HepG2 (cell line): ENCODE measurements around the gene ZNF853. TPM values are rescaled to one million over a fixed set of nuclear protein-coding genes. Genes with fewer than 3 reads are reported as not detected.

Experiments used
- ATAC-seq: fragments of 200-7000 bp; cut with Tn5 transposase; 3 replicates; pipeline ENCODE4 v1.9.1; 2020; ENCODE audit warnings: mild to moderate bottlenecking, moderate library complexity
- BruUV-seq: library from RNA; stranded (reverse); fragments of 400-500 nt; replicated peaks from 2 replicates; lab custom pipeline; 2021; lab: Mats Ljungman, UMichigan
- CTCF ChIA-PET: fragments of 300-600 bp; formaldehyde crosslinking; extraction: SDS; loops from one replicate; lab custom pipeline; 2021; ENCODE audit warnings: low total read pairs, inconsistent platforms, low intra/inter-chr PET ratio; lab: Yijun Ruan, JAX
- POLR2A ChIA-PET: fragments of 350-600 bp; sonication (Branson Sonifier 250); formaldehyde crosslinking; loops from one replicate; lab custom pipeline; 2020; ENCODE audit warnings: antibody characterized with exemption, inconsistent platforms; lab: Yijun Ruan, JAX
- DNase-seq: peaks from one replicate; pipeline ENCODE4 v3.0.0-alpha.2; 2015; ENCODE audit warnings: low spot score
- FAIRE-seq: peaks from 3 replicates; lab custom pipeline; 2011; peaks lifted over from hg19 to GRCh38; lab: Jason Lieb, UNC
- H2AFZ ChIP-seq: one replicate; pipeline ENCODE4 v1.6.1; 2011; ENCODE audit warnings: low read length, inconsistent platforms
- H3K27ac ChIP-seq: fragments of 300-600 bp; 3 replicates; pipeline ENCODE4 v1.8.0; 2011; ENCODE audit warnings: mixed run types, mild to moderate bottlenecking, mixed read lengths, low read length, inconsistent platforms; ENCODE audit not compliant: insufficient read depth; ENCODE audit errors: extremely low read length
- H3K27me3 ChIP-seq, 2 experiments: fragments of 200-600 bp in 1 of 2; 2 replicates in 1 of 2; 3 replicates in 1 of 2; pipeline versions ENCODE4 v1.6.0 to v1.8.0; 2011; ENCODE audit warnings: low read length in 2 of 2, mild to moderate bottlenecking in 2 of 2, moderate library complexity in 2 of 2, inconsistent platforms in 1 of 2; ENCODE audit not compliant: insufficient read depth in 2 of 2, control insufficient read depth in 1 of 2
- H3K36me3 ChIP-seq, 2 experiments: fragments of 200-600 bp in 1 of 2; replicated peaks in 1 of 2; 2 replicates in 1 of 2; 3 replicates in 1 of 2; pipeline versions ENCODE4 v1.5.1 to v1.8.0; 2011; ENCODE audit warnings: low read length in 2 of 2, inconsistent platforms in 1 of 2; ENCODE audit not compliant: insufficient read depth in 2 of 2, control insufficient read depth in 1 of 2
- H3K4me1 ChIP-seq: 2 replicates; pipeline ENCODE4 v1.5.1; 2012; ENCODE audit warnings: low read length, inconsistent platforms; ENCODE audit not compliant: insufficient read depth
- H3K4me2 ChIP-seq: 2 replicates; pipeline ENCODE4 v1.6.0; 2011; ENCODE audit warnings: low read depth, low read length, inconsistent platforms
- H3K4me3 ChIP-seq, 3 experiments: fragments of 200-600 bp in 1 of 3; sonication (generic), shearing (Covaris generic) in 1 of 3; replicated peaks in 1 of 3; 2 replicates each; pipeline ENCODE4 v1.5.1; 2011 to 2016; ENCODE audit warnings: low read length in 3 of 3, inconsistent platforms in 2 of 3, low read depth in 2 of 3, mild to moderate bottlenecking in 2 of 3, control low read depth in 1 of 3, mixed read lengths in 1 of 3; ENCODE audit not compliant: insufficient read depth in 1 of 3
- H3K79me2 ChIP-seq: one replicate; pipeline ENCODE4 v1.6.1; 2011; ENCODE audit warnings: low read length, inconsistent platforms; ENCODE audit not compliant: insufficient read depth
- H3K9ac ChIP-seq: 2 replicates; pipeline ENCODE4 v1.6.0; 2011; ENCODE audit warnings: mild to moderate bottlenecking, low read depth, low read length, inconsistent platforms; ENCODE audit not compliant: insufficient read depth
- H3K9me3 ChIP-seq: 2 replicates; pipeline ENCODE4 v1.5.1; 2012; ENCODE audit warnings: mild to moderate bottlenecking, low read length
- H4K20me1 ChIP-seq: 2 replicates; pipeline ENCODE4 v1.6.0; 2011; ENCODE audit warnings: inconsistent platforms, mild to moderate bottlenecking, low read length, moderate library complexity; ENCODE audit not compliant: insufficient read depth
- BHLHE40 ChIP-seq: IDR thresholded peaks from 2 replicates; pipeline ENCODE4 v1.6.1; 2011; ENCODE audit warnings: low read length, improper control_type of control experiment
- CEBPG ChIP-seq: IDR thresholded peaks from 2 replicates; pipeline ENCODE4 v1.6.1; 2016
- EEA1 ChIP-seq: sonication (generic); formaldehyde crosslinking; IDR thresholded peaks from 2 replicates; pipeline ENCODE4 v1.5.1; 2020; ENCODE audit warnings: mild to moderate bottlenecking, missing genetic modification reagents, borderline replicate concordance
- FOXA1 ChIP-seq, 2 experiments: fragments of 450-650 bp in 1 of 2; sonication (generic) in 1 of 2; formaldehyde crosslinking in 1 of 2; IDR thresholded peaks; 2 replicates each; pipeline versions ENCODE4 v1.4.0 to v1.6.1; 2016 to 2020; ENCODE audit warnings: missing genetic modification reagents in 1 of 2
- GATA4 ChIP-seq: sonication (generic); IDR thresholded peaks from 2 replicates; pipeline ENCODE4 v1.6.1; 2016; ENCODE audit warnings: antibody characterized with exemption, low read depth, borderline replicate concordance
- NR0B2 ChIP-seq: sonication (generic); formaldehyde crosslinking; IDR thresholded peaks from 2 replicates; pipeline ENCODE4 v1.4.0; 2020; ENCODE audit warnings: mild to moderate bottlenecking, missing genetic modification reagents
- PAX8 ChIP-seq: sonication (generic); formaldehyde crosslinking; IDR thresholded peaks from 2 replicates; pipeline ENCODE4 v1.8.0; 2022; ENCODE audit warnings: mild to moderate bottlenecking, missing genetic modification reagents, borderline replicate concordance
- STAT5B ChIP-seq: sonication (generic); formaldehyde crosslinking; IDR thresholded peaks from 2 replicates; pipeline ENCODE4 v1.4.0; 2020; ENCODE audit warnings: missing genetic modification reagents
- ZKSCAN1 ChIP-seq: fragments of 150-350 bp; IDR thresholded peaks from 2 replicates; pipeline ENCODE4 v1.6.1; 2014; ENCODE audit warnings: low read length
- ZNF30 ChIP-seq: sonication (generic); formaldehyde crosslinking; IDR thresholded peaks from 2 replicates; pipeline ENCODE4 v1.5.0; 2020; ENCODE audit warnings: mild to moderate bottlenecking, missing genetic modification reagents
- ZNF563 ChIP-seq: sonication (generic); formaldehyde crosslinking; IDR thresholded peaks from 2 replicates; pipeline ENCODE4 v1.8.0; 2022; ENCODE audit warnings: mild to moderate bottlenecking, moderate library complexity, missing genetic modification reagents
- ZNF564 ChIP-seq: sonication (generic); formaldehyde crosslinking; IDR thresholded peaks from 2 replicates; pipeline ENCODE4 v1.8.1; 2023; ENCODE audit warnings: mild to moderate bottlenecking, missing genetic modification reagents
- ZNF569 ChIP-seq: sonication (generic); formaldehyde crosslinking; IDR thresholded peaks from 2 replicates; pipeline ENCODE4 v1.5.0; 2020; ENCODE audit warnings: mild to moderate bottlenecking, missing genetic modification reagents, moderate library complexity, borderline replicate concordance
- ZNF598 ChIP-seq: sonication (generic); formaldehyde crosslinking; IDR thresholded peaks from 2 replicates; pipeline ENCODE4 v1.5.1; 2020; ENCODE audit warnings: mild to moderate bottlenecking, missing genetic modification reagents, borderline replicate concordance
- ZNF777 ChIP-seq: sonication (generic); formaldehyde crosslinking; IDR thresholded peaks from 2 replicates; pipeline ENCODE4 v1.4.0; 2020; ENCODE audit warnings: missing genetic modification reagents
- ZNF891 ChIP-seq: sonication (generic); formaldehyde crosslinking; IDR thresholded peaks from 2 replicates; pipeline ENCODE4 v1.5.0; 2020; ENCODE audit warnings: mild to moderate bottlenecking, missing genetic modification reagents
- ZSCAN31 ChIP-seq: sonication (generic); formaldehyde crosslinking; IDR thresholded peaks from 2 replicates; pipeline ENCODE4 v1.5.0; 2020; ENCODE audit warnings: low read depth, mild to moderate bottlenecking, missing genetic modification reagents
- WGBS: methylation state at CpG from one replicate; pipeline ENCODE4 v1.1.6; 2017; ENCODE audit warnings: low lambda C conversion rate; 5-methylcytosine and 5-hydroxymethylcytosine counted together
- in situ Hi-C: cut with HindIII; loops from 2 replicates; pipeline ENCODE4 v1.10.0; 2017; ENCODE audit warnings: low pct_unique_long_range_greater_than_20kb; ENCODE audit not compliant: extremely low pct_ligation_motif_present
- intact Hi-C: fragments of 100-400 bp; cut with micrococcal nuclease; formaldehyde crosslinking; loops from one replicate; pipeline ENCODE4 v1.10.0; 2022; ENCODE audit not compliant: unreplicated experiment
- polyA plus RNA-seq, 8 experiments: library from polyadenylated mRNA; depleted of rRNA in 3 of 8; stranded (reverse) in 7 of 8; unstranded in 1 of 8; fragments of >200 nt; fragmentation: Illumina TruSeq in 4 of 8; extraction: Trizol in 4 of 8; gene quantifications; 2 replicates each; pipeline versions ENCODE4 v1.2.1 to v1.2.3, GENCODE V29; 2011 to 2016; ENCODE audit warnings: low read depth in 4 of 8, missing spikeins in 1 of 8, mixed read lengths in 1 of 8; ENCODE audit not compliant: insufficient read depth in 1 of 8
- total RNA-seq, 5 experiments: library from RNA; depleted of rRNA; stranded (reverse); fragments of >200 nt; fragmentation: Illumina TruSeq; extraction: Trizol; gene quantifications; 2 replicates each; pipeline ENCODE4 v1.2.3, GENCODE V29; 2016; ENCODE audit warnings: low read depth in 1 of 5
- TF ChIP-seq, protein P1 (sequence below): IDR thresholded peaks from 2 replicates; pipeline ENCODE4 v1.6.1; 2016; ENCODE audit warnings: low read depth, control low read depth
- TF ChIP-seq, protein P2 (sequence below): sonication (generic); formaldehyde crosslinking; IDR thresholded peaks from 2 replicates; pipeline ENCODE4 v1.5.1; 2020; ENCODE audit warnings: mild to moderate bottlenecking, missing genetic modification reagents, borderline replicate concordance
- TF ChIP-seq, protein P3 (sequence below): IDR thresholded peaks from 2 replicates; pipeline ENCODE4 v1.6.1; 2016; ENCODE audit warnings: control low read depth

Gene ZNF853
- total and polyA plus RNA-seq, 2 of the 13 experiments (the other 11 are each of a cell fraction or from before 2014, with no cell fraction given) = 2.1 to 6.2 TPM

- ChIA-PET POLR2A (interaction anchor here (0.7 to 5.1 kb wide), 5 partner anchors 14 to 117 kb away, joined by 3 to 105 read pairs (median 4); partner anchors contain the start of genes ZDHHC4 and ZNF12), CTCF (interaction anchor here (0.7 to 1.4 kb wide), 4 partner anchors 11 to 73 kb away, joined by 3 to 4 read pairs (median 4); no protein-coding TSS in a partner anchor)
- ATAC-seq (peak; percentile 85), FAIRE-seq (no peak), DNase-seq (peak; percentile 51)
- Histone ChIP-seq H3K27me3 (no peaks in the 10 kb centered on the region), H3K9ac (peak within 1 kb of the TSS; percentile 88), H3K4me3 (peak within 1 kb of the TSS; percentile 88 to 97 (median 96)), H3K79me2 (peaks cover 11% of the 10 kb centered on the region), H3K9me3 (no peaks in the 10 kb centered on the region), H3K36me3 (peaks cover 10 to 32% of the 10 kb centered on the region in 2 experiments; a peak in 4 of 5 replicates), H4K20me1 (no peaks in the 10 kb centered on the region), H3K27ac (peak within 1 kb of the TSS; percentile 75), H3K4me2 (peak within 1 kb of the TSS; percentile 85), H2AFZ (no peak within 1 kb of the TSS), H3K4me1 (peaks cover 33% of the 10 kb centered on the region)
- in situ Hi-C loops = no loop called here
- intact Hi-C loops = loop anchor here (2.0 to 10.0 kb wide), 2 partner anchors 13 to 115 kb away; partner anchors contain the start of genes ZDHHC4 and ZNF12
- TSS peak; percentile 38 for BruUV-seq
- WGBS = 2% methylated on average over 21 of the region's 107 CpGs
- TF ChIP-seq ZNF891 (CRISPR knock-in tag) (peak; percentile 38; the same call in 1 of the 2 replicates), ZNF30 (CRISPR knock-in tag) (no peak), STAT5B (CRISPR knock-in tag) (no peak), ZNF563 (CRISPR knock-in tag) (peak; percentile 31), PAX8 (CRISPR knock-in tag) (no peak), ZNF777 (CRISPR knock-in tag) (peak; percentile 62; the same call in 1 of the 2 replicates), FOXA1 (IDR thresholded peaks at IDR 0.05) (no peak), FOXA1 (CRISPR knock-in tag; IDR thresholded peaks at IDR 0.05) (no peak), ZSCAN31 (peak; percentile 62; the same call in 1 of the 2 replicates), ZNF564 (CRISPR knock-in tag) (no peak), NR0B2 (CRISPR knock-in tag) (no peak), ZKSCAN1 (no peak), GATA4 (no peak), EEA1 (CRISPR knock-in tag) (no peak), BHLHE40 (peak; percentile 27; the same call in 1 of the 2 replicates), ZNF569 (no peak), ZNF598 (CRISPR knock-in tag) (no peak), CEBPG (CRISPR knock-in tag) (no peak)
- TF ChIP-seq, protein P1, sequence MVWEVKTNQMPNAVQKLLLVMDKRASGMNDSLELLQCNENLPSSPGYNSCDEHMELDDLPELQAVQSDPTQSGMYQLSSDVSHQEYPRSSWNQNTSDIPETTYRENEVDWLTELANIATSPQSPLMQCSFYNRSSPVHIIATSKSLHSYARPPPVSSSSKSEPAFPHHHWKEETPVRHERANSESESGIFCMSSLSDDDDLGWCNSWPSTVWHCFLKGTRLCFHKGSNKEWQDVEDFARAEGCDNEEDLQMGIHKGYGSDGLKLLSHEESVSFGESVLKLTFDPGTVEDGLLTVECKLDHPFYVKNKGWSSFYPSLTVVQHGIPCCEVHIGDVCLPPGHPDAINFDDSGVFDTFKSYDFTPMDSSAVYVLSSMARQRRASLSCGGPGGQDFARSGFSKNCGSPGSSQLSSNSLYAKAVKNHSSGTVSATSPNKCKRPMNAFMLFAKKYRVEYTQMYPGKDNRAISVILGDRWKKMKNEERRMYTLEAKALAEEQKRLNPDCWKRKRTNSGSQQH (CRISPR knock-in tag) = 0 out of 2 replicates have a peak, but pooled peaks have one; percentile 13
- TF ChIP-seq, protein P2, sequence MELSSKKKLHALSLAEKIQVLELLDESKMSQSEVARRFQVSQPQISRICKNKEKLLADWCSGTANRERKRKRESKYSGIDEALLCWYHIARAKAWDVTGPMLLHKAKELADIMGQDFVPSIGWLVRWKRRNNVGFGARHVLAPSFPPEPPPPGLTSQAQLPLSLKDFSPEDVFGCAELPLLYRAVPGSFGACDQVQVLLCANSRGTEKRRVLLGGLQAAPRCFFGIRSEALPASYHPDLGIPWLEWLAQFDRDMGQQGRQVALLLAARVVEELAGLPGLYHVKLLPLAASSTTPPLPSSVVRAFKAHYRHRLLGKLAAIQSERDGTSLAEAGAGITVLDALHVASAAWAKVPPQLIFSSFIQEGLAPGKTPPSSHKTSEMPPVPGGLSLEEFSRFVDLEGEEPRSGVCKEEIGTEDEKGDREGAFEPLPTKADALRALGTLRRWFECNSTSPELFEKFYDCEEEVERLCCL = no peak
- TF ChIP-seq, protein P3, sequence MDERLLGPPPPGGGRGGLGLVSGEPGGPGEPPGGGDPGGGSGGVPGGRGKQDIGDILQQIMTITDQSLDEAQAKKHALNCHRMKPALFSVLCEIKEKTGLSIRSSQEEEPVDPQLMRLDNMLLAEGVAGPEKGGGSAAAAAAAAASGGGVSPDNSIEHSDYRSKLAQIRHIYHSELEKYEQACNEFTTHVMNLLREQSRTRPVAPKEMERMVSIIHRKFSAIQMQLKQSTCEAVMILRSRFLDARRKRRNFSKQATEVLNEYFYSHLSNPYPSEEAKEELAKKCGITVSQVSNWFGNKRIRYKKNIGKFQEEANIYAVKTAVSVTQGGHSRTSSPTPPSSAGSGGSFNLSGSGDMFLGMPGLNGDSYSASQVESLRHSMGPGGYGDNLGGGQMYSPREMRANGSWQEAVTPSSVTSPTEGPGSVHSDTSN (CRISPR knock-in tag) = no peak
Measured at GRCh38 chr7:6589829-6590644, 25.4 kb upstream of the ZNF853 start, which contains the start of gene INTS15. Gene INTS15, plus strand, starts transcription at chr7:6590021. Its CDS starts 263 bp downstream, at chr7:6590284.
